Smooth muscle cell (in vitro differentiated cells): ENCODE data around the gene HTR2B. TPM values are rescaled to one million over a fixed set of nuclear protein-coding genes. Genes with fewer than 3 reads are reported as not detected.
A peak's percentile ranks its signal among the peaks of the same experiment; 100 is the strongest.

Source experiments
- DNase-seq: peaks from one replicate; lab custom pipeline; 2025; ENCODE audit not compliant: unreplicated experiment; lab: John Stamatoyannopoulos, UW
- H2AFZ ChIP-seq: fragments of 200-600 bp; sonication (generic); 2 replicates; pipeline ENCODE4 v1.6.0; 2016; ENCODE audit warnings: antibody characterized with exemption, low read depth, mild to moderate bottlenecking
- H3F3A ChIP-seq: fragments of 200-600 bp; sonication (generic); 2 replicates; pipeline ENCODE4 v1.6.0; 2017; ENCODE audit warnings: antibody characterized with exemption, low read depth
- H3K27ac ChIP-seq: fragments of 200-600 bp; sonication (generic); 2 replicates; pipeline ENCODE4 v1.5.1; 2016; ENCODE audit warnings: low read depth, mild to moderate bottlenecking
- H3K27me3 ChIP-seq: fragments of 200-600 bp; sonication (generic); 2 replicates; pipeline ENCODE4 v1.6.1; 2016; ENCODE audit warnings: low read depth, mild to moderate bottlenecking
- H3K36me3 ChIP-seq: fragments of 200-600 bp; sonication (generic); 2 replicates; pipeline ENCODE4 v1.5.1; 2016; ENCODE audit warnings: low read depth
- H3K4me1 ChIP-seq: fragments of 200-600 bp; sonication (generic); 2 replicates; pipeline ENCODE4 v1.5.1; 2016; ENCODE audit warnings: low read depth
- H3K4me2 ChIP-seq: fragments of 200-600 bp; sonication (generic); 2 replicates; pipeline ENCODE4 v1.6.0; 2016; ENCODE audit warnings: mild to moderate bottlenecking
- H3K4me3 ChIP-seq: fragments of 200-600 bp; sonication (generic); 2 replicates; pipeline ENCODE4 v1.5.1; 2016; ENCODE audit warnings: mild to moderate bottlenecking
- H3K79me2 ChIP-seq: fragments of 200-600 bp; sonication (generic); 2 replicates; pipeline ENCODE4 v1.6.0; 2016; ENCODE audit warnings: low read depth, mild to moderate bottlenecking
- H3K9ac ChIP-seq: fragments of 200-600 bp; sonication (generic); 2 replicates; pipeline ENCODE4 v1.6.0; 2016; ENCODE audit warnings: low read depth
- H3K9me3 ChIP-seq: fragments of 200-600 bp; sonication (generic); replicated peaks from 2 replicates; pipeline ENCODE4 v1.5.1; 2016; ENCODE audit warnings: low read depth
- H4K20me1 ChIP-seq: fragments of 200-600 bp; sonication (generic); 2 replicates; pipeline ENCODE4 v1.6.0; 2016; ENCODE audit warnings: low read depth
- CTCF ChIP-seq: fragments of 200-600 bp; sonication (generic); IDR thresholded peaks from 2 replicates; pipeline ENCODE4 v1.5.1; 2017; ENCODE audit warnings: borderline replicate concordance, mild to moderate bottlenecking, antibody characterized with exemption; ENCODE audit not compliant: insufficient read depth, poor library complexity, severe bottlenecking
- WGBS: methylation state at CpG from one replicate; pipeline ENCODE4 v1.1.7; 2016; ENCODE audit warnings: low lambda C conversion rate; 5-methylcytosine and 5-hydroxymethylcytosine counted together
- polyA plus RNA-seq: library from polyadenylated mRNA; unstranded; fragments of >200 nt; fragmentation: Nextera tagmentation; extraction: Ambion mirVana; gene quantifications from 2 replicates; pipeline ENCODE4 v1.2.1, GENCODE V29; 2016
- small RNA-seq: library from RNA; depleted of rRNA; stranded (forward); fragments of <200 nt; gene quantifications from one replicate; pipeline ENCODE3, GENCODE V24; 2014
- total RNA-seq: library from RNA; depleted of rRNA; stranded (reverse); fragments of >200 nt; gene quantifications from 2 replicates; pipeline ENCODE4 v1.2.3, GENCODE V29; 2014

The HTR2B gene
- total and polyA plus RNA-seq, 2 experiments from 2014 or later: 0.07 TPM; not detected in 1

GRCh38 chr2:231058761-231059550, 65.9 kb downstream of the HTR2B start:
- Histone ChIP-seq H2AFZ (no peak overlapping the region), H3K9me3 (no peaks in the 10 kb centered on the region), H4K20me1 (peaks cover 54% of the 10 kb centered on the region), H3K27ac (peak overlapping the region; percentile 11), H3K9ac (peak overlapping the region; percentile 33), H3K36me3 (peaks cover 16% of the 10 kb centered on the region), H3K27me3 (no peaks in the 10 kb centered on the region), H3F3A (no peaks in the 10 kb centered on the region), H3K4me3 (peak overlapping the region; percentile 86), H3K4me1 (peaks cover 14% of the 10 kb centered on the region), H3K4me2 (peak overlapping the region; percentile 96), H3K79me2 (peaks cover 59% of the 10 kb centered on the region)
- DNase-seq: no peak
- TF ChIP-seq CTCF: no peak
- 84% methylated on average over 4 of the region's 4 CpGs for WGBS

Small RNAs within 50 kb of the gene (small RNA-seq; reads per million reads assigned to genes)
- not detected for gene RNU1-93P

Other genes with a start within 250 kb of the HTR2B start
- not detected in 2 replicates for gene GPR55, start 199.8 kb downstream of the HTR2B start, total RNA-seq
- not detected in 2 replicates for gene GPR55, start 199.8 kb downstream of the HTR2B start, polyA plus RNA-seq
- not detected in 2 replicates for gene SPATA3, start 128.9 kb downstream of the HTR2B start, total RNA-seq
- not detected in 2 replicates for gene SPATA3, start 128.9 kb downstream of the HTR2B start, polyA plus RNA-seq
- gene C2orf72, start 87.5 kb downstream of the HTR2B start, total RNA-seq: 0.40 and 1.2 TPM in 2 replicates
- gene C2orf72, start 87.5 kb downstream of the HTR2B start, polyA plus RNA-seq: 0.48 and 1.1 TPM in 2 replicates
- 88.8 and 95.7 TPM in 2 replicates for gene PSMD1, start 68.2 kb downstream of the HTR2B start, total RNA-seq
- gene PSMD1, start 68.2 kb downstream of the HTR2B start, polyA plus RNA-seq: 95.4 and 99.7 TPM in 2 replicates
- gene ARMC9, start 73.6 kb upstream of the HTR2B start, total RNA-seq: 34.7 and 38.6 TPM in 2 replicates
- 42.9 and 51.0 TPM in 2 replicates for gene ARMC9, start 73.6 kb upstream of the HTR2B start, polyA plus RNA-seq